Measurements from ENCODE around the gene LRP1. TPM values are rescaled to one million over a fixed set of nuclear protein-coding genes. Genes with fewer than 3 reads are reported as not detected.

LRP1 gene
- total and polyA plus RNA-seq, 2 of the 13 experiments (the other 11 are each of a cell fraction or from before 2014, with no cell fraction given) = 14.7 to 30.8 TPM

- peak; percentile 73; the same call in 1 of the 2 replicates for TF ChIP-seq ZNF710 (CRISPR knock-in tag; IDR thresholded peaks at IDR 0.05; ENCODE audit: borderline replicate concordance)
- TF ChIP-seq FOXA1 (IDR thresholded peaks at IDR 0.05) = no peak
- TF ChIP-seq FOXA1 (CRISPR knock-in tag; IDR thresholded peaks at IDR 0.05) = no peak
- no peak for TF ChIP-seq ZNF160 (CRISPR knock-in tag; IDR thresholded peaks at IDR 0.05)
- TF ChIP-seq ATF2 (CRISPR knock-in tag; IDR thresholded peaks at IDR 0.05) = peak; percentile 47; the same call in 1 of the 2 replicates
- TF ChIP-seq ZNF251 (CRISPR knock-in tag; IDR thresholded peaks at IDR 0.05) = no peak
- no peak for TF ChIP-seq ZSCAN9 (CRISPR knock-in tag; IDR thresholded peaks at IDR 0.05; ENCODE audit: borderline replicate concordance)
- TF ChIP-seq JUND (CRISPR knock-in tag; IDR thresholded peaks at IDR 0.05) = no peak
- no peak for TF ChIP-seq STAT5B (CRISPR knock-in tag; IDR thresholded peaks at IDR 0.05)
- no peak for TF ChIP-seq ZKSCAN1 (IDR thresholded peaks at IDR 0.05; ENCODE audit: low read length)
- TF ChIP-seq MTA1 (CRISPR knock-in tag; IDR thresholded peaks at IDR 0.05; ENCODE audit: borderline replicate concordance) = no peak
- TF ChIP-seq ZNF282 (IDR thresholded peaks at IDR 0.05; ENCODE audit: partially characterized antibody) = no peak
- TF ChIP-seq ZNF12 (CRISPR knock-in tag; IDR thresholded peaks at IDR 0.05) = no peak
- no peak for TF ChIP-seq MBD4 (IDR thresholded peaks at IDR 0.05; ENCODE audit: borderline replicate concordance, low read length)
- peak; percentile 42; the same call in 1 of the 2 replicates for TF ChIP-seq AKAP8 (CRISPR knock-in tag; IDR thresholded peaks at IDR 0.05)
- no peak for TF ChIP-seq ZNF232 (CRISPR knock-in tag; IDR thresholded peaks at IDR 0.05; ENCODE audit: borderline replicate concordance)
- no peak for TF ChIP-seq MTERF4 (CRISPR knock-in tag; IDR thresholded peaks at IDR 0.05)
- TF ChIP-seq E2F2 (CRISPR knock-in tag; IDR thresholded peaks at IDR 0.05; ENCODE audit: borderline replicate concordance) = no peak
- TF ChIP-seq ETS1 (CRISPR knock-in tag; IDR thresholded peaks at IDR 0.05) = no peak
- TF ChIP-seq RFXAP (CRISPR knock-in tag; IDR thresholded peaks at IDR 0.05; ENCODE audit: borderline replicate concordance) = no peak
- no peak for TF ChIP-seq CHD4 (IDR thresholded peaks at IDR 0.05; ENCODE audit: borderline replicate concordance, low read length)
These were observed 19.0 kb downstream of the LRP1 start, which contains the start of gene LRP1-AS (continued) for GRCh38 chr12:57146961-57147944.

Data from HepG2 (cell line).